Kidney (tissue), 14 donors: ENCODE data around the gene TTC31. TPM values are rescaled to one million over a fixed set of nuclear protein-coding genes. Genes with fewer than 3 reads are reported as not detected.
A peak's percentile ranks its signal among the peaks of the same experiment; 100 is the strongest.

Experiments used
- DNase-seq, 5 donors: peaks; one replicate each; pipeline ENCODE4 v3.0.0-alpha.2; 2013 to 2020
- FAIRE-seq: peaks from 2 replicates; lab custom pipeline; 2012; peaks lifted over from hg19 to GRCh38; lab: Jason Lieb, UNC
- H3K27ac ChIP-seq, 2 donors: one replicate each; pipeline ENCODE4 v1.7.0; 2013; ENCODE audit warnings: low read depth in 2 of 2, low read length in 2 of 2, inconsistent platforms in 1 of 2
- H3K27me3 ChIP-seq: one replicate; pipeline ENCODE4 v1.7.1; 2013; ENCODE audit warnings: low read length, inconsistent platforms; ENCODE audit not compliant: control insufficient read depth, insufficient read depth
- H3K36me3 ChIP-seq, 3 donors: one replicate each; pipeline versions ENCODE4 v1.7.0 to v1.7.1; 2013; ENCODE audit warnings: low read length in 3 of 3, control low read depth in 1 of 3, inconsistent platforms in 1 of 3; ENCODE audit not compliant: insufficient read depth in 3 of 3, control insufficient read depth in 2 of 3
- H3K4me1 ChIP-seq, 3 donors: one replicate each; pipeline versions ENCODE4 v1.7.0 to v1.7.1; 2013; ENCODE audit warnings: low read length in 3 of 3, inconsistent platforms in 1 of 3, low read depth in 1 of 3; ENCODE audit not compliant: control insufficient read depth in 2 of 3, insufficient read depth in 2 of 3
- H3K4me3 ChIP-seq, 3 donors: one replicate each; pipeline versions ENCODE4 v1.7.0 to v1.8.1; 2013; ENCODE audit warnings: low read length in 3 of 3, control low read depth in 1 of 3, inconsistent platforms in 1 of 3
- H3K9ac ChIP-seq, 3 donors: one replicate each; pipeline versions ENCODE4 v1.7.0 to v1.7.1; 2013; ENCODE audit warnings: low read length in 3 of 3, control low read depth in 1 of 3, inconsistent platforms in 1 of 3
- H3K9me3 ChIP-seq, 3 donors: one replicate each; pipeline versions ENCODE4 v1.7.0 to v1.7.1; 2013; ENCODE audit warnings: low read length in 3 of 3, control low read depth in 1 of 3, inconsistent platforms in 1 of 3; ENCODE audit not compliant: control insufficient read depth in 2 of 3, insufficient read depth in 1 of 3
- intact Hi-C: fragments of 100-400 bp; cut with DNase I; formaldehyde crosslinking; loops from one replicate; pipeline ENCODE4 v1.11.1; 2022
- polyA plus RNA-seq: library from polyadenylated mRNA; stranded (reverse); fragments of 350-450 nt; fragmentation: Illumina TruSeq; extraction: RNeasy Lipid Tissue Mini Kit (QIAGEN cat#74804); gene quantifications from one replicate; pipeline ENCODE4 v1.2.3, GENCODE V29; 2014; ENCODE audit warnings: low read depth, low replicate concordance; ENCODE audit not compliant: insufficient read depth
- total RNA-seq: library from RNA; stranded (reverse); fragmentation: NEBNext Ultra II Directional; extraction: Animal tissue kit (Norgen Biotek cat#: 25700); gene quantifications from one replicate; pipeline ENCODE4 v1.2.1, GENCODE V29; 2021
- TF ChIP-seq, protein P1 (sequence below): IDR thresholded peaks from 3 replicates; pipeline ENCODE4 v1.5.1; 2012; ENCODE audit warnings: mild to moderate bottlenecking, moderate library complexity, borderline replicate concordance; ENCODE audit not compliant: insufficient read depth; ENCODE audit errors: extremely low read depth
- donor health status: control.
- donor health status: control.
- donor health status: control.
- donor health status: control.
- donor health status: control.
- donor health status: DM: yes; HTN: yes; CAD: no.
- donor health status: Normal renal cell carcinoma (clear cell type).

Gene TTC31
- total and polyA plus RNA-seq, 2 donors from 2014 or later, result 11.5 to 29.1 TPM

DNA sequence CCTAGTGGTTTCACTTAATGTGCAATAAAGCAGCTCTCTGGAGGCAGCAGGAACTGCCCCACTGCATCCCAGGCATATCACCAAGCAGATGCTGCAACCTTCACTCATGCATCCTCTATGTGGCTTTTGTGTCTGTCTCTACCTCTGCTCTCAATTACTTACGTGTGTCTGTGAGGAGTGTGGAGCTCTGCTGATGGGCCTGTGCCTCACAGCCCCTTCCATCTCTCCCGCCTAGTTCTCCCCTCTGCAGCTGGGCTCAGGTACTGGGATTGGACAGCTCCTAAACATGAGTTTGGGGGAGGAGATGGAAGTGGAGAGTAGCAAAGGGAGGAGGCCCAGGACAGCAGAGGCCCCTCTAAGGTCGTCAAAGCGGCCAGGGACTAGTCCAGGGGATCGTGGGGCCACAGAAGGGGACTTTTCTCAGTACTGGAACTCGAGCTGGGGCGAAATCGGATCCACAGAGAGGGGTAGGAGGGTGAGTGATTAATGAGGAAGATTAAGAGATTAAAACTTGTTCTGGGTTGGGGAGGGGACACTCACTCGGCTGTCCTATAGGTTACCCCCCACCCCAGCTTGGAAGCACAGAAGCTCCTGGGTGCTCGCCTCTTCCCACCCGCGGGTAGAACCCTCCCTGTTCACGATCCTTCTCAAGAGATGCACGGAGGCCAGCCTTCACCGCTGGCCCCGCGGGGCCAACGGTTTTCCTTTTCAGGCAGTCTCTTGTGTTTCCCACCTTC, 18.6 kb downstream of the TTC31 start:
- no peak overlapping the region for H3K9ac ChIP-seq
- H3K27ac ChIP-seq, result no peak overlapping the region
- intact Hi-C loops, result no loop called here
- peaks cover 3 to 17% (median 8%) of the 10 kb centered on the region in 3 donors for H3K36me3 ChIP-seq
- H3K9me3 ChIP-seq, result no peaks in the 10 kb centered on the region
- TF ChIP-seq, protein P1, sequence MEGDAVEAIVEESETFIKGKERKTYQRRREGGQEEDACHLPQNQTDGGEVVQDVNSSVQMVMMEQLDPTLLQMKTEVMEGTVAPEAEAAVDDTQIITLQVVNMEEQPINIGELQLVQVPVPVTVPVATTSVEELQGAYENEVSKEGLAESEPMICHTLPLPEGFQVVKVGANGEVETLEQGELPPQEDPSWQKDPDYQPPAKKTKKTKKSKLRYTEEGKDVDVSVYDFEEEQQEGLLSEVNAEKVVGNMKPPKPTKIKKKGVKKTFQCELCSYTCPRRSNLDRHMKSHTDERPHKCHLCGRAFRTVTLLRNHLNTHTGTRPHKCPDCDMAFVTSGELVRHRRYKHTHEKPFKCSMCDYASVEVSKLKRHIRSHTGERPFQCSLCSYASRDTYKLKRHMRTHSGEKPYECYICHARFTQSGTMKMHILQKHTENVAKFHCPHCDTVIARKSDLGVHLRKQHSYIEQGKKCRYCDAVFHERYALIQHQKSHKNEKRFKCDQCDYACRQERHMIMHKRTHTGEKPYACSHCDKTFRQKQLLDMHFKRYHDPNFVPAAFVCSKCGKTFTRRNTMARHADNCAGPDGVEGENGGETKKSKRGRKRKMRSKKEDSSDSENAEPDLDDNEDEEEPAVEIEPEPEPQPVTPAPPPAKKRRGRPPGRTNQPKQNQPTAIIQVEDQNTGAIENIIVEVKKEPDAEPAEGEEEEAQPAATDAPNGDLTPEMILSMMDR, result no peak
- H3K4me3 ChIP-seq, result peak overlapping the region in 2 of 3 donors; percentile 83 to 89
- no peak for FAIRE-seq
- peaks cover 0 to 30% (median 18%) of the 10 kb centered on the region in 3 donors for H3K4me1 ChIP-seq
- peaks cover 12% of the 10 kb centered on the region for H3K27me3 ChIP-seq
- DNase-seq, result peak in 4 of 5 donors; percentile 86 to 93 (median 87)

DNA sequence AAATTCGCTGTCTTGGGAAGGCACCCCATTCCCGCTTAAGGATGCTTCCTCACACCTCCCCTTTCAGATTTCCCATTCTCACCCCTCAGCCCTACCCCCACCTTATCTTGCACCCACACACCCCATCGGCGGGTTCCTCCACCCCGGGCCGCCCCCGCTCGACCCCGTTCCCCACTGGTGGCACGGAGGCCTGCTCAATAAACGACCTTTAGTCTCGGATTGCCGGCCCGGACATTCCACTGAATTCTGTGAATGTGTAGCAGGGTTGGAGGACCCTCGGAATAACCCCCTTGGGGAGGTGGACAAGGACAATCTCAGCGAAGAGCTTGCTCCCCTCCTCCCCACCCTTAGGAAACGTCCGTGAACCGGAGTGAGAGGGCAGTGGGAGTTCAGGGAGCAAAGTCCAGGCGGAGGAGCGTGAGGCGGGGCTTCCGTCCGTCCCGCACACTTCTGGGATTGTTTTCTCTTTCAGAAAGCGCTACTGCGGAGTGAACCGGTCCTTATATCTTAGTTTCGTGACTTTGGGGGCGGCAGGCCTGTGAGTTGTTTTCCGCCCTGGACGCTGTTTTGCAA, 19.4 kb downstream of the TTC31 start:
- TF ChIP-seq, protein P1, result no peak
- Histone ChIP-seq H3K27ac (peak overlapping the region; percentile 86 to 87), H3K4me3 (peak overlapping the region; percentile 41 to 89 (median 83)), H3K27me3 (peaks cover 10% of the 10 kb centered on the region), H3K36me3 (peaks cover 3 to 17% (median 8%) of the 10 kb centered on the region in 3 donors), H3K9me3 (no peaks in the 10 kb centered on the region), H3K4me1 (peaks cover 0 to 35% (median 22%) of the 10 kb centered on the region in 3 donors), H3K9ac (peak overlapping the region in 1 of 3 donors; percentile 75)
- no peak for FAIRE-seq
- intact Hi-C loops, result no loop called here
- DNase-seq, result peak; percentile 45 to 76 (median 72)

DNA sequence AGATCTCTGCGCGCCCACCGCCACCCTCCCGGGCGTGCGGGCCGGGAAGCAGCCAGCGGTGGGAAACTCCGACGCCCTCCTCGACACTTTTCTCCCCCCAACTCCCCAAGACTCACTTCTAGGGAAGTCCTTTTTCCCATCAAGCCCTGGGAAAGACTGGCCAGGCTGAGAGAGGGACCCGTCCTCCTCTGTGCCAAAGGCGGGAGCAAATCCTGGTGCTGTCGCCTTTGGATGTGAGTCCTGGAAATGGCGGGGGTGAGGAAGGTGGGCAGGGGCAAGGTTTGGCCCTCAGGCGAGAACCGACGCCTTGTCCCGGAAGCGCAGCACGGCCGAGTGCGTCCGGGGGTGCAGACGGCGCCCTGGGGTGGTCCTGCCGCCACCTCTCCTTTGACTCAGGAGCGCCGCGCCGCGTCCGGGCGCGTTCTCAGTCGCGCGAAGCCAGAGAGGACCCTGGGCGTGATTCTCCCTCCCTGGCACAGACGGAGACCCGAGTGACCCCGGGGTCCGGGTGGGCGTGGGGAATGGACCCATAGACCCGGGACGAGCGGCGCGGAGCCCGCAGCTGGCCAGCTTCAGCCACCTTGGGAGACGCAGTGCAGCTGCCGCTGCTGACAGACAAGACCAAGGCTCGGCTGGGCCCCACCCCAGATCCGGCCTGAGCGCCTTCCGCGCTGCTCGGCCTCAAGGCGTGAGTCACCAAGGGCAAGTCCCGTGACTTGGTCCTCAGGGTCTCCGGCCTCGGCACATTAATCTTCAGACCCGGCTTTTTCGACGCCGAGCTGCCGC, 20.0 kb downstream of the TTC31 start:
- intact Hi-C loops, result no loop called here
- Histone ChIP-seq H3K9ac (peak overlapping the region in 2 of 3 donors; percentile 64 to 75), H3K4me1 (peaks cover 0 to 32% (median 22%) of the 10 kb centered on the region in 3 donors), H3K36me3 (peaks cover 3 to 17% (median 8%) of the 10 kb centered on the region in 3 donors), H3K27ac (peak overlapping the region; percentile 86 to 87), H3K9me3 (no peaks in the 10 kb centered on the region), H3K4me3 (peak overlapping the region; percentile 20 to 89 (median 83)), H3K27me3 (peaks cover 9% of the 10 kb centered on the region)
- TF ChIP-seq, protein P1, result no peak
- FAIRE-seq, result no peak
- peak; percentile 76 to 96 (median 89) for DNase-seq
